ENCODE data around the gene GAS7.

GRCh38 chr17:9944704-9945103 is 253.7 kb downstream of the GAS7 start:
- TF ChIP-seq CTCF (IDR thresholded peaks at IDR 0.05) (no peak), POLR2A (IDR thresholded peaks at IDR 0.05) (no peak)
